ENCODE measurements around the gene XRCC4.
"Not testable (repeated sequence)": the region's sequence is repeated elsewhere in the genome, so short reads cannot be mapped to it uniquely, and the experiment has no call there.

XRCC4 gene

DNA sequence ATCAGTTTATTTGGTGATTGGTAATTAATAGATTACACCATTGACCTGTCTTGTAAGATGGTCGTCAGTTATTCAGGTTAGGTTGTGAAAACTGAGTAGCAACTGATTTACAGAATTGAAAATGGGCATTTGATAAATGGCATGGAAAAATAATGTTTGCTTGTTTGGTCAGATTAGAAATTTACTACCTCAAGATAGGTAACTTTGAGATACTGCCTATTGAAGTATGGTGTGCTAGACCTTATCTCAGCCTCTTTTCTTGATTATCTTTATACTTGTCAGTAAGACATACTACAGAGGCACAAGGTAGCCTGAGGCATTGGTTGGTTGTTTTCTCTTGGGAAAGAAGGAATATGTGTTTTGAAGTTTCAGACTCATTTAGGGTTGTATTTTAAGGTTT lies 174.5 kb downstream of the XRCC4 start:
- H3K27ac ChIP-seq = no peak overlapping the region

DNA sequence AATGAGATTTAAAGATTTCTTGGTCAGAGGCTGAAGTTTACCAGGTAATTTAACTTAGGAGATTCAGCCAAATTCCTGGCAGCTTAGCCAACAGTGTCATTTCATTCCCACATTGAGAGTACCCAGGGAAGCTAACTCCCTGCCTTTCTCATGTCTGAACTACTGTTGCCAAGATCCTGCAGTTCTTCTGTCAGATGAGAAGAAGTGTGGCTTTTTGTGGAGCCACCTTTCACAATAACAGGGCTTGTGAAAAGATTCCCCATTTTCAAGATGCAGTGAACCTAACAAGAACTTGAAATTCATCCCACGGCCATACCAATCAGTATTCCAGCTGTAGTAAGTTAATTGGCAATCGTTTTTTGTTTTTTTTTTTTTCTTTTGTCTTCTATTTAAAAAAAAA lies 176.4 kb downstream of the XRCC4 start:
- Histone ChIP-seq H3K4me3 (no peak overlapping the region), H3K27ac (no peak overlapping the region)

More for the DNA sequence above, 174.5 kb downstream of the XRCC4 start:
- no peak overlapping the region for H3K4me3 ChIP-seq

DNA sequence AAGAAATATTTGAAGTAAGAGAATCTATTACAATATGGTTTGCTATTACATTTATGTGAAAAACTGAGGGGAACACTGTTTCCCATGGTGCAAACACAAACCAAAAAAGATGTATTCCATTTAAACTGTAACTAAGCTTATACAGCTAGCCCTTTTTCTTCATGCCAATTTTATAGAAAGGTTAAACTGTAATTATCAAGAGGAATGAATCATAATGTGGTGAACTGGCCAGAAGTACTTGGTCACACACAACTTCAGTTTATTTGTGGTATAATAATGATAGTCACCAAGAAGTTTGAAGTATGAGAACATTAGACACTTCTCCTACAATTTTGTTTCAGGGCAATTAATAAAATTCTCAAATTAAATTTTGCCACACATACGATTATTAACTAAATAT lies 177.9 kb downstream of the XRCC4 start:
- Histone ChIP-seq H3K27ac (no peak overlapping the region), H3K4me3 (no peak overlapping the region)

DNA sequence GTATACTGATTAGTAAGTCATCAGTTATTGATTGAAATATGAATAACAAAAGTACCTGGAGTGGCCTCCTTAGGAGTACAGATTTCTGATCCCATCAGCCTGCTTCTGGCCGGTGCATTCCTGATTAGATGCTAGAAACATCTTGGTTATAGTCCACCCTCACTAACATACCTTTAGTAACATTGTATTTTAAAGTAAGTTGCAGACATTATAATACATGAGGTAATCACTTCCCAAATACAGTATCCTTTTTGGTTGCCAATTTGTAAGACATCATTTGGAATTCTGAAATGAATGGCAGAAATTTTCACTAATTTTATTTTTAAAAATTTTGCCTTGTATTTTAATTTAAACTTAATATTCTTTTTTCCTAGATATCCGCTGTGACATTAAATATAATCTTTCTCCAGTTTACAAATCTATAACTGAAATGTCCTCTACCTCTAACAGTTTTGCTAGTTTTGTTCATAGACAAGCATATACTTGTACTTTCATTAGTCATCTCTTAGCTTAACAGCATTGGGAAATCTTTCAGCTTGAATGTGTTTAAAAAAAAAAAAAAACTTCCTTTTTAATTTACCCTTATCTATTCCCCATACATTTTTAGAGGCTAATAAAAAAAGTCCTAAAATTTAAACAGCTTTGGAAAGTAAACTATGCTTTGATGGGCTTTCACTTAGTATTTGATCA lies 178.9 kb downstream of the XRCC4 start:
- Histone ChIP-seq H3K4me3 (no peak overlapping the region), H3K27ac (no peak overlapping the region)

DNA sequence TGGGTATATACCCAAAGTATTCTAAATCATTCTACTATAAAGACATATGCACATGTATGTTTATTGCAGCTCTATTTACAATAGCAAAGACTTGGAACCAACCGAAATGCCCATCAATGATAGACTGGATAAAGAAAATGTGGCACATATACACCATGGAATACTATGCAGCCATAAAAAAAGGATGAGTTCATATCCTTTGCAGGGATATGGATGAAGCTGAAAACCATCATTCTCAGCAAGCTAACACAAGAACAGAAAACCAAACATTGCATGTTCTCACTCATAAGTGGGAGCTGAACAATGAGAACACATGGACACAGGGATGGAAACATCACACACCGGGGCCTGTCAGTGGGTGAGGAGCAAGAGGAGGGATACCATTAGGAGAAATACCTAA lies 180.3 kb downstream of the XRCC4 start:
- H3K27ac ChIP-seq, H3K4me3 ChIP-seq: not testable (repeated sequence)

DNA sequence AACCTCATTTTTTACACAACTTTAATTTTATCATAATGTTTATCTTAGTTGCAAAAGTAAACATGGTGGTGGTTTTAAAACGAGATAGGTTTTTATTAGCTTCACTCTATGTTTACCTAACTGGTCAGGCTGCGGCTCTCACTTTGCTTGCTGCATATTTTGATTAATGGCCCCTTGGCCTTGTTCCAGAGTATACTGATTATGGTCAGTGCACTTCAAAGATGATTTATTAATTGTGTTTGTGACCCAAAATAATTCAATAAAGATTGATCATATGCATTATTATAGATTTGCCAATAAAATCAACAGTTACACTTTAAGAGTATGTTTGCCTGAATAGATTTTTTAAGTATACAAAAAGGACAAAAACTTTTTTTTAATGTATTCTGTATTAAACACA lies 188.0 kb downstream of the XRCC4 start:
- no peak overlapping the region for H3K27ac ChIP-seq
- H3K4me3 ChIP-seq = no peak overlapping the region

DNA sequence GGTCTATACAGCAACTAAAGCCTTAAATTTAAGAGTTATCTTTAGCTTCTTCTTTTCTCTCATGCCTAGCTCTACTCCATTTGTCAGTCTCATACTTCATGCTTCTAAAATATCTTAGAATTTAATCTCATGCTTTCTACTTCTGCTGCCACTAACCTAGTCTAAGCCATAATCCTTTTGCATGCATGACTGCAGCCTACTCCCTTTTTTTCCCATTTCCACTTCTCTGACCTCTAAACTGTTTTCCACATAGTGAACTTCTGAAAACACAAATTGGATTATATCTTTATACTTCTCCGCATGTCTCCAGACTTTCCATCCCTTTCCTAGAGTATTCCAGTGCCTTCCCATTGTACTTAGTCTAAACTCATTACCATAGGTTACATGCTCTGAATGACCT lies 193.0 kb downstream of the XRCC4 start:
- H3K4me3 ChIP-seq = no peak overlapping the region
- no peak overlapping the region for H3K27ac ChIP-seq

DNA sequence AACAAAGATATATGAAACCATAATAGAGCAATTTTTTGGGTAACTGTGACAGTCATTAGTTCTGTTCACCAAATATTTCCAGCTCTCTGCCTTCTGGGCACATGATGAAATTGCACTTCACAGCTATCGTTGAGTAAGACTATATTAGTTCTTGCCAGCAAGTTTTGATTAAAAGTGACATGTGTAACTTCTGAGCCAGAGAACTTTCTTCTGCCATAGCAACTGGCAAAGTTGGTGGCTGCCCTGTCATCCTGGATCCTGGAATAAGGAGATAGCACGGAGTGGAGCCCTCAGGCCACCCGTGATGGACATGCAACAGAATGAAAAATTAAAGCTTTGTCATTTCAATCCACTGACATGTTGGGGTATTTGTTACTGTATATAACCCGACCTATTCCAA lies 199.8 kb downstream of the XRCC4 start:
- Histone ChIP-seq H3K27ac (no peak overlapping the region), H3K4me3 (no peak overlapping the region)

DNA sequence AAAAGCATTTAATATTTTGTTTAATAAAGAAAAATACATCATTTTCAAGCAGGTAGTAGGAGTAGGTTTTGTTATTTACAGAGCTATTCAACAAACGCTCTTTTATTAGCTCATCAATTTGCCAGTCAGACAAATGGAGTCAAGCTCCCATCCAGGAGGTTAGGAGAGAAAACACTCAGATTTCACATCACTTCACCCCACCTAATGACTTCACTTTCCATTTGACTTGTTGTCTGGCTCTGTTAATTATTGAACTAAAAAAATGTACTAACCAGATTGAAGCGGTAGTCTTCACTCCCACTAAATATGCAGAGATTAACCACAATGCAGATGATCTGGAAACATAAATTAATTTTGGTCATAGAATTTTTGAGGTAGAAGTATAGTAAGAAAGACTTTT lies 200.6 kb downstream of the XRCC4 start:
- no peak overlapping the region for H3K4me3 ChIP-seq
- no peak overlapping the region for H3K27ac ChIP-seq

DNA sequence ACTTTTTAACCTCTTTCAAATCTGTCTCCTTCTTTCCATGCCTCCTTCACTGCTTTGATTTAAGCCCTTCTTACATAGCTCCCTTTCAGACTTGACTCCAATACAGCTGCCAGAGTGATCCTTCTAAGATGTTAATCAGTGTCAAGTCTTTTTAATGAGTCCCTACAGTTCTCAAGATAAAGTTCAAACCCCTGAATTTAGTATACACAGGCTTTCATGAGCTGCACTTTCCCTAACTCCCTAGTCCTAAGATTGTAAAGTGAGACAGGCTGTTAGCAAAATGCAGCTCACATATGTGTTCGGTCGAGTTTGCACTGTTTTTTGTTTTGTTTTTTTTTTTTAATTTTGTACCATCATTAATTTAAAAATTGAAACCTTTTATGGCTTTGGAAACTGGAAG lies 203.8 kb downstream of the XRCC4 start:
- H3K27ac ChIP-seq = no peak overlapping the region
- no peak overlapping the region for H3K4me3 ChIP-seq

DNA sequence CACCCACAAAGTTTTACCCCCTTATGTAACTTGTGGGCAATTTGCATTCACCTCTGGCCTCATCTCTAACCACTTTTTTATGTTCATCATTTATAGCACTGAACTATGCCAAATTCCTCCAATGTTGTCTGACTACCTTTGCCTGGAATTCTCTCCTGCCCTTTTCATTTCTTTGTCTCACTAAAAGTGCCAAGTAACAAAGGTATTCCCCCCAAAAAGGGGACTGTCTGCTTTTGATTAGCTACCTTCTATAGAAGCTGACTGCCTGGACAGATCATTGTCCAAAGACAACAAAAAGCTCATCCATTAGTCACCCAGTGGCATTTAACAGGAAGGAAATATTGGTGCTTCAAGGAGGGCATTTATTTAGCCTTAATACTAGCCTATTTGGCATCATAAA lies 204.3 kb downstream of the XRCC4 start:
- no peak overlapping the region for H3K4me3 ChIP-seq

DNA sequence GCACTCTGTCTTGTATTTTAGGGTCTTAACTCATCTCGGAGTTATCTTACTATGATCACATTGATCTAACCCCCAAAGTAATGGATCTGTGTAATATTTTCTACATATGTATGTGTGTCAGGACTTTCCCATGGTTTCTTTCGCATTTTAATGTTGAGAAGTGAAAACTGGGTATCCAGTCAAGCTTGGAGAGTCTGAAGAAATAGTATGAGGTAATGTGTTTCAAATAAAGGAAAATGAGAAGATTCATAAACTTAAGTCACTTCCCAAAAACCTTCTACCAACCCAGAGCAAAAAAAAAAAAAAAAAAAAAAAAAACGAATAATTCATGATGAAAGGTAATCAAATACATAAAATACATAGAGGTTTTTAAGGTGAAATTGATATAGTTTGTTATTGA lies 206.4 kb downstream of the XRCC4 start:
- H3K27ac ChIP-seq = peak overlapping the region in 2 of 21 experiments; percentile 31 to 58
- H3K4me3 ChIP-seq = no peak overlapping the region

More for the DNA sequence above, 204.3 kb downstream of the XRCC4 start:
- H3K27ac ChIP-seq = no peak overlapping the region

DNA sequence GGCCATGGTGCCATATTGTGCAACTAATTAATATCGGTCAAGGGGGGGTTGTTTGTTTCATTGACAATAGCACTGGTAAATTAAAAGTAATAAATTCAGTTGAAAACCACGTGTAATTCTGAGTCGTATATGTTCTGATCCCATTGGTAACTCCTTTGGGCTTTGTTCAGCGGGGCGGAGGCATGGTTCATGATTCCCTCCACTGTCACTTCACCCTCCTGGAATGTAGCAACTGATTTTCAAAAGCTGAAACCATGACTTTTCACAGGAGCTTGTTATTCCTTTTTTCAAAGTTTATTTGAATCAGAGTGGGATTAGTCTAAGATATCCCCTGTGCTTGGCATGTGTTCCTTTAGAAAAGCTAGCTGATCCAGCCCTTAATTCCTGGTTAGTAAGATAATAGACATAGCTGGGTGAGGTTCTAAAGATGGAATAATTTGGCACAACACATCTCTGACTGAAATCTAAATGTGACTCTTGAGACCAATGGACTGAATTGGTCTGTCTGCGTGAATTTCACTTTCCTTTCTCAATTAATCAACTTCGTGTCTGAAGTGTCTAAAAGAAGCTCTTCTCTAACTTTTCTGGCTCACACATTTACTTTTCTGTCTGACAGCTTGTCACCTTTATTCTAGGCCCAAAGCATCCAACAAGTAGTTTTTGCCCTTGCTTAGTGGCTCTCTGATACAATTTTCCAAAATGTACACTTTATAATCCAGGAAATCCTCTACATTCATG lies 208.5 kb downstream of the XRCC4 start:
- Histone ChIP-seq H3K27ac (peak overlapping the region in 2 of 21 experiments; percentile 36 to 67), H3K4me3 (no peak overlapping the region)

DNA sequence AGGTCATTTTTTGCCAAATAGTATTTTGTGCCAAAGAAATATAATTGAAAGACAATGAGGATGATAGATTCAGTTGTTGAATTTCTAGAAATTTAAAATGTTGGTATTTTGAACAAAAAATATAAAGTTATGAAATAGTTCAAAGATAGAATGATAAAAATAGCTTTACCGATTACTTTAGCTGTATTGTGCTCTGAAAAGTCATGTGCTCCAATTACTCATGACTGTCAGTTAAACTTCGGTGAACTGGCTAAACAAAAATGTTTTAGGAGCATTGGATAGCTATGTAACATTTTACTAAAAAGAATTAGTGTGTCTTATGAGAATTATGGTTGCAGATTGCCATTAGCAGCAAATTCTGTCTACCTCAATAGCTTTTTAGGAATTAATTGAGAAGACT lies 216.9 kb downstream of the XRCC4 start:
- Histone ChIP-seq H3K27ac (no peak overlapping the region), H3K4me3 (no peak overlapping the region)

DNA sequence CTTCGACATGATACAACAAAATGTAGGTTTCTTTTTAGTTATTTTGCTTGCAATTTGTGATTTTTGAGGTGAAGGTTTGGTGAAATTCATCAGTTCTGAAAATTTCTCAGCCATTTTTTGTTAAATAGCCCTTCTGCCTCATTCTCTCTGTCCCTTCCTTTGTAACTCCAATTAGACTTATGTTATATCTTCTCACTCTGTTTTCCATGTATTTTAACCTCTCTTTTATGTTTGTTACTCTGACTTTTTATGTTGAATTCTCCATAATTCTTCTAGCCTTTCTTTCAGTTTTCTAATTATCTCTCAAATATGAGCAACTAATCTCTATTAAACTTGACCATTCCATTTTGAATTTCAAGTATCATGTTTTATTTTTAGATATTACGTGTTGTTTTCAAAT lies 222.0 kb downstream of the XRCC4 start:
- Histone ChIP-seq H3K4me3 (no peak overlapping the region), H3K27ac (no peak overlapping the region)

DNA sequence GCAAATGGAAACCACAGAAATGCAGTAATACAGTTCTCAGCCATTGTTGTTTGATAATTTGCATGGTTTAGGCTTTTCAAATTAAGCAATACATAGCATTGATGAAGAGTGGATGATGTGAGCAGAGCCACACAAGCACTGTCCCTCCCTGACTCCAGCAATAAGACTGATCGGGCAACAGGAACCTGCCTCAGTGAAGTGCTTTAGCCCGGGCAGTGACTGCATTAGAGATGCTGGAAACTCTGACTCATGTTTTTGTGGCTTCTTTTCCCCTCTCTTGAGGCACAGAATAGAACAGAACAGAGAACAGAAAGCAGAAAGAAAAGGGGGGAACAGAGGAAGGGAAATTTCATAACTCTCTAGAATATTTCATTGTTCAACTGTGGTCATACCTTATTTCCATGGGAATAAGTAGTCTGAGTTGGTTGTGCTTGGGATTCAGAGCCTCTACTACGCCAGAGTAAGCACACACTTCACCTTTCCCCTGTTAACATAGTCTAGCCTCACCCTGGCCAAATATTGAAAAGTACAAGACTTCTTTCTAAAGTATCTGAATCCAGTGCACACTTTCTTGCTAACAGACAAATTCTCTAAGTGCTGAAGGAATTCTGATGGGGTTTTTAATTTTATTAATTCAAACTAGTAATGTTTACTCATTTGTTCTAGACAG lies 229.4 kb downstream of the XRCC4 start:
- Histone ChIP-seq H3K27ac (peak overlapping the region in 12 of 21 experiments; percentile 5 to 71 (median 40)), H3K4me3 (no peak overlapping the region)

DNA sequence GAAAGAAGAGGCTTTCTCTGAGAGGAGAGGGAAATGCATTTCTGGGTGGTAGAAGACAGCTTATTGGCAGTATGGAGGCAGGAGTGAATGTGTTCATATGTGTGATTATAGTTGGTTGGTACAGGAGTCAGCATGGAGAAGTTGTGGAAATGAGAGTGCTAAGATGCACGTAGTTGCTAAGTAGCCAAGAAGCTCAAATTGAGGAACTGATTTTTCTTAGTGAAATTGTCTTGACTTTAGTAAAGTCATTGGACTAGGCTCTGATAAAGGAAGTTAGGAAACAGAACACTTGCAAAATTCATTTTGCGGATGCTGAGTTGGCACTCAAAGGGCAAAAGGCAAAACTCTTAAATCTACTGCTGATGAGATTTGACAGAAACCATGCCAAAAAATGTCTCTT lies 235.3 kb downstream of the XRCC4 start:
- peak overlapping the region in 2 of 21 experiments; percentile 15 to 22 for H3K27ac ChIP-seq
- H3K4me3 ChIP-seq = no peak overlapping the region

DNA sequence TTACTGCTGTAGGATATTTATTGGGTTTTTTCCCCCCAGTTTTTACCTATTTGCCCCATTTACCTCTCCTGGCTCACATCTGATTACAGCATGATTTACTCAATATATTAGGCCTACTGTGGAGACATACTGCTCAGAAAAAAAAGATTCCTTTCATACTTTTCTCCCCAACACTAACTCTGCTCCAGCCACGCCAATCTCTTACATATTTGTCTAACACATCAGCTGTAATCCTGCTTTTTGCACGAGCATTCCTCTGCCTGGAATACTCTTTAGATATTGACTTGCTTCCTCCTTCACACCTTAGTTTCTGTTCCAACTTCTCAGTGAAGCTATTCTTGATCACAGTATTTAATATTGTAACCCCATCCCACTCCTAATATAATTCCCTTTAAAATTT lies 236.1 kb downstream of the XRCC4 start:
- Histone ChIP-seq H3K4me3 (no peak overlapping the region), H3K27ac (peak overlapping the region in 2 of 21 experiments; percentile 22 to 57)

DNA sequence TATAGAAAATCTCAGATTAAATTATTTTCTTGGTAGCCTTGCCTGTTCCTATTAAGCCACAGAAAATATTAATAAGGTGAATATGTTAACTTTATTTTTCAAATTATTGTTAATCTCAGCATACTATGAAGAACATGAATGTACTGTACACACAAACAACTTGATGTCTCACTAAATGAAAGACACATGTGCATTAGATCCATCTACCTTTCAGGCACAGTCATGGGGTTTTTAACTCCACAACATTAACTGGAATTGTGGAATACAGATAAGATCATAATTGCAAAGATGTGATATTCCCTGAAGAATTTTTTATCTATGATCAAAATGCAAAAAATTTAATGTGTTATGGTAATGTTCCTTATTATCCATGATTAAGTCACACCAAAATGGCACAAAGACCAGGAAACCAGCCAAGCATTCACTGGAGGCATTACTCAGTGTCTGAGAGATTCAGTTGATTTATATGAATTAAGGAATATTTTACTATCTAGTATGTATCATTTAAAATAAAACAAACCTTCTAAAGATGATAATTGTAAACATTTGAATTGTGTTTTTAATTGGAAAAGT lies 244.2 kb downstream of the XRCC4 start:
- no peak overlapping the region for H3K4me3 ChIP-seq
- H3K27ac ChIP-seq = no peak overlapping the region

DNA sequence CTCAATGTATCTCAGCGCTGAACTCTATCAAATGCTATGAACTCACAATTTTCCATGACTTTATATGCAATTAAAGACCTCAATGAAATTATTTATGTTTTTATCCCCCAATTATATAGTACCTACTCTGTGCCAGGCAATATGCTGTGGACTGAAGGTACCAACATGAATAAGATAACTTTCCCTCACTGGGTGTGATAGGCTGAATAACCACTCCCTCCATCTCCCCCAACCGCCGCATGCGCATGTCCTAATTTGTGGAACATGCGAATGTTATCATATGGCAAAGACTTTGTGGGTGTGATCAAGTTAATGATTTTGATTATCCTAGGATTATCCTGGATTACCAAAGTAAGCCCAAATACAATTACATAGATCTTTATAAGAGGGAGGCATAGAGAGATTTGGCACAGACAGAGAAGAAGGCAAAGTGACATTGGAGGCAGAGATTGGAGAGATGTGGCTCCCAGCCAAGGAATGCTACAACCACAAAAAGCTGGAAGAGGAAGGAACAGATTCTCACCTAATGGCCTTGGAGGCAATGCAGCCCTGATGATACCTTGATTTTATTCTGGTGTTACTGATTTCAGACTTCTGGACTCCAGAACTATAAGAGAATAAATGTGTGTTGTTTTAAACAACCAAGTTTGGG lies 245.1 kb downstream of the XRCC4 start:
- Histone ChIP-seq H3K4me3 (no peak overlapping the region), H3K27ac (no peak overlapping the region)

Data from skin epidermis (tissue), 12 donors.